Measurements from ENCODE around the gene SEMA3D.

The SEMA3D gene

DNA sequence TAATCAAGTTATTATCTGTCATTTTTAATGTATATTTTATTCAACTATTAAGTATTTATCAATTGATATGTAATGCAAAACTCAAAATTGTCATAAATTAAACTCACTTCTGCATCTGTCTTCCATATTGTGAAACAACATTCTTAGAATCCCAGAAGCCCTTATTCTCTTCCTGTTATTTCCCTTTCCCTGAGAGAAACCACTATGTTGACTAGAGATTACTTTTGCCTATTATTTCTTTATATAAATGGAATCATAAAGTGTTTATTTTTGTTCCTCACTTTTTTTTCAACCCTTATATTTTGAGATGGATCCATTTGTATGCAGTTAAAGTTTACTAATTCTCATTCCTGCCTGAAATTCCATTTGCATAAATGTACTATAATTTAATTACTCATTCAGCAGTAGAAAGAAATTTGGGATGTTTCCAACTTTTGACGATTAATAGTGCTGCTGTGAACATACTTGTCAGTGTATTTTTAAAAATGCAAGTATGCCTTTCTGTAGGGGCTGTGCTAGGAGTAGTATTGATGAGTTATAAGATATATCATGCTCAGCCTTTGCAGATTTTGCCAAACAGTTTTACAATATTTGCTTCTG is 211.2 kb downstream of the SEMA3D start:
- DNase-seq: no peak

DNA sequence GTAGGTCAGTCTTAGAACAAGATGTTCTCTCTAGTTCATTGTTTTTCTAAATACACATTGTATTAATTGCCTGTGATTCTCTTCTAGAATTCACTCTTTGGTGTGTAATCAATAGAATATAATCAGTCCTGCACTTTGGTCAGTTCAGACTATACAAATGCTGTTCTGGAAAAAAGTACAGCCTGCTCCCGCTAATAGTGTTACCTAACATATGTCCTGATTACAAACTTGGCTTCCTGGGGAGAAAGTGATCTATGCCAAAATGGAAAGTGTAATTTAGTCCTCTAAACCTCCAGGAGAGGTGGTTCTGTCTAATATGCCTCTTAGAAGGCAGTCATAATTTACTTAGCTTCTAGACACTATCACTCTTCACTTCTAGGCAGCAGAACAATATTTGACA is 215.5 kb downstream of the SEMA3D start:
- DNase-seq: no peak

DNA sequence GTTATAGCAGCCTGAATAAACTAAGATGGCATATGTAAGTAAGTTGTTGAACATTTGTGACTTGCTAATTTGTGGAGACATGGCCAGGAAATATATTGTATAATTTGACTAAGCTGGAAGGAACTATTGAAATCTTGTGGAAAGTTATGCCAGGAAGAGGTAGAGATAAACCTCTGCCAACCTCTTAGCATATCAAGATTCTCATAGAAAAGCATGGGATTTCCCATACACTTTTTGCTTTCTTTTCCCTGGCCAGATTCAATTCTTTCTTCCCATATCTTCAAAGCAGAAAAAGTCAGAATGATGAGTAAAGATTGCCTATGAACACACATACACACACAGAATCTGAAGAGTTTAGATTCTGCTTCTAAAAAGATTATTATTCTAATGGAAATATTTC is 216.2 kb downstream of the SEMA3D start:
- no peak for DNase-seq

DNA sequence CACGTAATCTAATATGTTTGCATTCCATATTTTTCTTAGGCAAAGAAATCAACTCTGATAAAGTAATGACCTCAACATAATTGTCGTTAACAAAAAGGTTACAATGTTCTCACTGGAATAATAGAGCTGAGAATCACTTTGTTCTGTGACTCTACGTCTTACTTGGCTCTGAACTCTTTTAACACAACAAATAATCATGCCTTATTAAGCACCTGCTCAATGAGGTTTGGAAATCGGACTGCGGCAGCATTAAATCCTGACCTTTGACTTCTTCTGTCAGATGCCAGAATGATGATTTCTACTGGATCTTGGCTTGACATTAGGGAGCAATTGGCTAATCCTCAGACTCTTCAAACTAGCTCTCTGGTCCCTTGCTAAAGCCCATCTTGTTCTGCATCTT is 233.6 kb downstream of the SEMA3D start:
- DNase-seq: no peak

DNA sequence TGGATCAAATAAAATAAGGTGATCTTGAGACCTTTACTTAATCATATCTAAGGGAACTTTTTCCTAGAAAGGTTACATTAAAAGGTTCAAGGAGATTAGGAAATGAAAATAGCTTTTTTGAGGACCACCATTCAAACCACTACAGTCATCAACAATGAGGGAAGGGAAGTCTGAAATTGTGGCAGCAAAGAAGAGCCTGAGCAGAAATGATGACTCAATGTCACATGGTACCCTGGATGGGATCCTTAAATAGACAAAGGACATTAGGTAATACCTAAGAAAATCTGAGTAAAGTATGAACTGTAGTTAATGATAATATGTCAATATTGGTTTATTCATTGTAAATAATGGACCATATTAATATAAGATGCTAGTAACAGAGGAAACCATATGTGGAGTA is 236.0 kb downstream of the SEMA3D start:
- DNase-seq: no peak

DNA sequence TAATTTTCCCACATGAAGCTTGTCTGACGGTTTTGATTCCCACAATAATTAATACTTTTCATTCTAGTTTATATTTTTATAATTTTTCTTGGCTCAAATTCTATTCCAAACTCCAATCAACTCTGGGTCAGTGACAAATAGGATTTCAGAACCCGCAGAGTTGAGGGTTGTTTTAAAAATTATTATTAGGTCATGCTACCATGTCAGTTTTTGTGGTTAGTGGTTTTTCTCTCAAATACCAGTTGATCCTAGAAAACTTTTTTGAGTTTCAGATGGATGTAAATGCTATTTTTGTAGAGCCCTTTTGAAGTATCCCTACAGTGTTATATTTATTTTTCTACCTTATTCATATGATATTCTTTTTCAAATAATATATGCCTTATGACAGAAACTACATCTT is 237.4 kb downstream of the SEMA3D start:
- no peak for DNase-seq

DNA sequence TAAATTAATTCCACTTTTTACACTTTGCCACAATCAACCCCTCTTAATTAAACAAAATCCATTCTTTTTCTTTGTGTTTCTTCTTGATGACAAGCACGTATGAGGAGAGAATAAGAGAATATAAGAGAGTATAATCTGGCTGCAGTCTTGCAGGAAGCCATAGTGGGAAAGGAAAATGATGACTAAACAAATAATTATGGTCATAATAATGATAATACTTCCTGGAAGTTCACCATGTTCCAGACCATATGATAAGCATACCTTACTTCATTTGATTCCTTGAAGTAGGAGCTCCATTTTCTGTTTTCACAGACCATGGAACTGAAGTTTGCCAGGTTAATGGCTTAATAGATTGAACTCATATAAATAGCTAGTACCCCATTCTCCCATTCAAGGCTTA is 237.8 kb downstream of the SEMA3D start:
- DNase-seq: no peak

DNA sequence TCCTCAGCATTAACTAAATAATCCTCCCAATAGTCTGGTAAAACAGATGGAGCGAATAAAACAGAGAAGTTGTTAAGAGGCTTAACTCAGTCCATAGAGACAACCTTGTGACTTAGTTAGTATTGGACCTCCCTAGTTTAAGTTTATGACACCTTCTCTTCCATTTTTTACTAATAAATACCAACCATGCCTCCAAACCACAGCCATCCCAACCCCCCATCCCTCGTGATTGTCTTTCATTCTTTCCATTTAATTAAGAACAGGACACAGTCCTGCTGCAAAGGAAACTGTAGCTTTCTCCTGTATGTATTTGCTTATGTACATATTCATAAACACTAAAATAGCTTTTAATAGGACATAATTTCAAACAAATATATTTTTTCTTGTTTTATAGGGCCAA is 238.2 kb downstream of the SEMA3D start:
- no peak for DNase-seq

DNA sequence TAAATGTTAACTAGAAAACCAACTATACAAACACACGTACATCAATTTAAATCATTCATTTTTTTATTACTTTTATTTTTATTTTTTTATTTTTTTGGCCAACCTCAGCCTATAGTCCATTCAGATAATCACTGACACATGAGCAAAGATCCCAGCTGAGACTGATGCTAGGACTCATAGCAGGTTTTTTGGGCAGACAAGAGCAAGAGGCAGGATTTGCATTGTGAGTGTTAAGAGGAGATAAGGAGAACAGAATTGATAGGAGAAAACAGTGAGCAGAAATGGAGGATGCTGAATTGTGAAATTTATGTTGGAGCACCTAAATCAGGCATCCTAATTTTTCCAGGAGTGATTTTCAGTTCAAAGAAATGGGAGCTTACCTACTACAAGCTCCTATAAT is 240.3 kb downstream of the SEMA3D start:
- no peak for DNase-seq
